SH-SY5Y (cell line): Measurements from ENCODE around the gene MTERF1.

Experiments used
- GATA2 ChIP-seq: IDR thresholded peaks from 2 replicates; pipeline ENCODE4 v1.6.1; 2011; ENCODE audit warnings: mild to moderate bottlenecking, low read depth, low read length
- GATA3 ChIP-seq: IDR thresholded peaks from 2 replicates; pipeline ENCODE4 v1.6.1; 2011; ENCODE audit warnings: low read depth, mild to moderate bottlenecking, low read length, moderate library complexity

Gene MTERF1

GRCh38 chr7:91847231-91847630, 33.3 kb downstream of the MTERF1 start:
- TF ChIP-seq GATA2 (no peak), GATA3 (no peak)

GRCh38 chr7:91846436-91846835, 34.1 kb downstream of the MTERF1 start:
- no peak for TF ChIP-seq GATA2
- no peak for TF ChIP-seq GATA3

- TF ChIP-seq GATA3: no peak
- no peak for TF ChIP-seq GATA2
These were observed 36.7 kb downstream of the MTERF1 start for GRCh38 chr7:91843831-91844230.

GRCh38 chr7:91838439-91838838, 42.1 kb downstream of the MTERF1 start:
- no peak for TF ChIP-seq GATA2
- TF ChIP-seq GATA3: no peak

- no peak for TF ChIP-seq GATA2
These were observed 43.0 kb downstream of the MTERF1 start for GRCh38 chr7:91837397-91838070.

GRCh38 chr7:91835826-91836368, 44.6 kb downstream of the MTERF1 start:
- TF ChIP-seq GATA3 (no peak), GATA2 (no peak)

- TF ChIP-seq GATA3 (no peak), GATA2 (no peak)
These were observed 45.2 kb downstream of the MTERF1 start for GRCh38 chr7:91835091-91835825.

GRCh38 chr7:91832493-91833045, 47.9 kb downstream of the MTERF1 start:
- TF ChIP-seq GATA2: no peak
- no peak for TF ChIP-seq GATA3

- TF ChIP-seq GATA3 (no peak), GATA2 (no peak)
These were observed 53.3 kb downstream of the MTERF1 start for GRCh38 chr7:91827169-91827568.

GRCh38 chr7:91826377-91826776, 54.1 kb downstream of the MTERF1 start:
- TF ChIP-seq GATA3: no peak
- no peak for TF ChIP-seq GATA2

- no peak for TF ChIP-seq GATA3
- TF ChIP-seq GATA2: no peak
These were observed 56.3 kb downstream of the MTERF1 start for GRCh38 chr7:91824201-91824600.
